Stomach (tissue), 9 donors: ENCODE measurements around the gene SP3. TPM values are rescaled to one million over a fixed set of nuclear protein-coding genes. Genes with fewer than 3 reads are reported as not detected.

Experiments
- DNase-seq, 2 donors: peaks; one replicate each; pipeline versions ENCODE4 v3.0.0 to v3.0.0-alpha.2; 2013 to 2019
- H3K27ac ChIP-seq, 5 donors: fragments of 200-600 bp in 4 of 5; sonication (generic) in 4 of 5; one replicate each; pipeline ENCODE4 v1.5.1; 2013 to 2019; ENCODE audit warnings: mild to moderate bottlenecking in 1 of 5, moderate library complexity in 1 of 5
- H3K27me3 ChIP-seq, 3 donors: fragments of 200-600 bp; sonication (generic); one replicate each; pipeline ENCODE4 v1.5.1; 2017 to 2019; ENCODE audit warnings: mixed run types in 1 of 3
- H3K36me3 ChIP-seq, 4 donors: fragments of 200-600 bp; sonication (generic); 1 replicate in 3 of 4; 2 replicates in 1 of 4; pipeline ENCODE4 v1.5.1; 2016 to 2019
- H3K4me1 ChIP-seq, 4 donors: fragments of 200-600 bp; sonication (generic); one replicate each; pipeline ENCODE4 v1.5.1; 2016 to 2019
- H3K4me3 ChIP-seq, 4 donors: fragments of 200-600 bp; sonication (generic) in 3 of 4; one replicate each; pipeline ENCODE4 v1.5.1; 2016 to 2019; ENCODE audit warnings: mild to moderate bottlenecking in 1 of 4
- H3K9me3 ChIP-seq, 4 donors: fragments of 200-600 bp; sonication (generic); one replicate each; pipeline ENCODE4 v1.5.1; 2016 to 2019
- CTCF ChIP-seq, 7 experiments: fragments of 450-650 bp in 4 of 7; fragments of 200-600 bp in 3 of 7; sonication (generic) in 3 of 7; IDR thresholded peaks; one replicate each; pipeline ENCODE4 v1.5.1; 2016 to 2019; ENCODE audit warnings: antibody characterized with exemption in 7 of 7, control low read depth in 2 of 7, mild to moderate bottlenecking in 1 of 7
- EP300 ChIP-seq: sonication (generic); formaldehyde crosslinking; IDR thresholded peaks from one replicate; pipeline ENCODE4 v1.6.1; 2017; ENCODE audit warnings: antibody characterized with exemption
- POLR2A ChIP-seq, 4 donors: fragments of 450-650 bp; IDR thresholded peaks; one replicate each; pipeline ENCODE4 v1.6.1; 2016; ENCODE audit warnings: antibody characterized with exemption in 4 of 4, control low read depth in 2 of 4, mild to moderate bottlenecking in 1 of 4, moderate library complexity in 1 of 4
- POLR2AphosphoS5 ChIP-seq, 3 donors: sonication (generic); formaldehyde crosslinking; IDR thresholded peaks; one replicate each; pipeline ENCODE4 v1.6.1; 2016; ENCODE audit warnings: antibody characterized with exemption in 3 of 3
- WGBS, 5 donors: extraction: QIAGEN DNeasy Blood & Tissue Kit in 3 of 5; methylation state at CpG; one replicate each; pipeline versions ENCODE4 v1.1.5 to v1.1.7; 2013 to 2018; 5-methylcytosine and 5-hydroxymethylcytosine counted together
- intact Hi-C: fragments of 100-400 bp; cut with DNase I; formaldehyde crosslinking; loops from one replicate; pipeline ENCODE4 v1.15.1; 2023; ENCODE audit warnings: low total_unique reads
- polyA plus RNA-seq, 3 donors: library from polyadenylated mRNA; stranded (reverse); fragments of 200-250 nt; gene quantifications; one replicate each; pipeline ENCODE4 v1.2.3, GENCODE V29; 2013
- total RNA-seq, 5 donors: library from RNA; depleted of rRNA; stranded (reverse); fragments of >200 nt; gene quantifications; one replicate each; pipeline versions ENCODE4 v1.1.0 to v1.2.3, GENCODE V29; 2014 to 2016
- donor health status: healthy with polysubstance abuse.
- donor health status: Bipolar disorder and iron deficiency.
- donor health status: healthy.

Gene SP3
- total and polyA plus RNA-seq, 8 donors: 15.0 to 147 (median 45.2) TPM

- 65 to 75% (median 73%) methylated on average over 6 of the region's 6 CpGs for WGBS, 5 donors
- no peaks in the 10 kb centered on the region for H3K9me3 ChIP-seq
- DNase-seq: no peak
- H3K27me3 ChIP-seq: no peaks in the 10 kb centered on the region
- H3K36me3 ChIP-seq: no peaks in the 10 kb centered on the region
- peaks cover 28 to 57% (median 53%) of the 10 kb centered on the region in 4 donors for H3K4me1 ChIP-seq
- H3K27ac ChIP-seq: peak overlapping the region in 4 of 5 donors; percentile 25 to 76 (median 61)
- intact Hi-C loops: no loop called here
- no peak overlapping the region for H3K4me3 ChIP-seq
- TF ChIP-seq CTCF (IDR thresholded peaks at IDR 0.05) (no peak), POLR2AphosphoS5 (IDR thresholded peaks at IDR 0.05) (no peak), EP300 (no peak), POLR2A (IDR thresholded peaks at IDR 0.05) (no peak)
Observed at GRCh38 chr2:173990245-173990644, 25.1 kb upstream of the SP3 start.

GRCh38 chr2:173989884-173990215, 24.7 kb upstream of the SP3 start:
- TF ChIP-seq POLR2AphosphoS5 (IDR thresholded peaks at IDR 0.05) (no peak), CTCF (IDR thresholded peaks at IDR 0.05) (no peak), EP300 (no peak), POLR2A (IDR thresholded peaks at IDR 0.05) (no peak)
- peak overlapping the region in 2 of 5 donors; percentile 66 to 76 for H3K27ac ChIP-seq
- H3K27me3 ChIP-seq: no peaks in the 10 kb centered on the region
- no peaks in the 10 kb centered on the region for H3K9me3 ChIP-seq
- no peak overlapping the region for H3K4me3 ChIP-seq
- no peak for DNase-seq
- intact Hi-C loops: no loop called here
- H3K36me3 ChIP-seq: no peaks in the 10 kb centered on the region
- peaks cover 32 to 60% (median 57%) of the 10 kb centered on the region in 4 donors for H3K4me1 ChIP-seq
- 53 to 86% (median 67%) methylated on average over 1 of the region's 1 CpG for WGBS, 5 donors

DNA sequence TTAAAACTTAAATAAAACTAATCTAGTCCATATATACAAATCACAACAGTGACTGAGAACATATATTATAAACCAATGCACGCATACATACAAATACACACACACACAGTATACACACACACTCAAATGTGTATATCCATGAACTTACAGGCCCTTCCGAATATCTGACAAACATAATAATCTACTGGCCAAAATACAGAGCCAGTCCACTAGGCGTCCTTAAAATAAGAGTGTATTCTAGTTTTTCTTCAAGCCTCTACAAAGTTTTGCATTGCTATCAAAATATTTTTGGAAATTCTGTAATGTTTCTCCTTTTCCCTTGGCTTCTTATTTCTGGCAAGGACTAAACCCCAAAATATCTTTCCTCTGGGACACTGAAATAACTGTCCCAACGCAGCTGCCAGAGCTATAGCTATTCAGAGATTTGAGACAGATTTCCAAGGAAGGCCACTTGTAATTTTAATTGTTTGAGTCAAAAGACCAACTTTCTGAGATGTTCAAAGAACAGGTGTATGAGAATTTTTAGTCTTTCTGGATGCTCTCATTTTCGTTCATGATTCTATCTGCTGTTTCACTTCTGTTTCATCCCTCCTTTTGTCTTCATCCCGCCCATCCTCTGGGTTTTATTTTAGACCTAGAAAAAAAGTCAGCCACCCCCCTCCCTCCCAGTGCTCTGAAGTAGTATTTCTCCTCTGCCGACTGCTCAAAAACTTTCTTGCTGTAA, 24.1 kb upstream of the SP3 start:
- Histone ChIP-seq H3K27ac (peak overlapping the region in 2 of 5 donors; percentile 66 to 76), H3K4me3 (no peak overlapping the region)
- 67 to 76% (median 74%) methylated on average over 7 of the region's 7 CpGs for WGBS, 5 donors

DNA sequence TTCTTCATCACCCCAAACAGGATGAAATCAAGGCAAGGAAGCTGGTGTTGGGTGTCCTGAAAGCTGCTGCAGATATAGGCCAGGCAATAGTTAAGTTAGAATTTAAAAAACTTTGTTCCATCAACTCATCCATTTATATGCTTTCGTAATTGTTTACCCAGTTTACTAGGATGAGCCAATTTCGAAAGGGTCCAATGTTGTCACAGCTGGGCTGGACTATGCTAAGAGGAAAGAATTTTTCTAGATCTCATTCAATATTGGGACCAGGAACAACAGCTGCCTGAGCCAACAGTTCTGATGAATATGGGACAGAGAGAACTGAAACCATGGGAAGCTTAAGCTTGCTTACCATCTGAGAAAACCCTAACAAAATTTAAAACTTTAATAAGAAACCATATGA, 21.6 kb upstream of the SP3 start:
- no peak overlapping the region for H3K4me3 ChIP-seq
- no peaks in the 10 kb centered on the region for H3K9me3 ChIP-seq
- intact Hi-C loops: no loop called here
- WGBS, 5 donors: 48 to 75% (median 69%) methylated on average over 2 of the region's 2 CpGs
- H3K4me1 ChIP-seq: peaks cover 49 to 80% (median 74%) of the 10 kb centered on the region in 4 donors
- H3K27ac ChIP-seq: peak overlapping the region in 3 of 5 donors; percentile 39 to 83 (median 56)
- TF ChIP-seq CTCF (IDR thresholded peaks at IDR 0.05): no peak
- TF ChIP-seq POLR2AphosphoS5 (IDR thresholded peaks at IDR 0.05): peak in 2 of 3 donors; percentile 42 to 56
- H3K36me3 ChIP-seq: no peaks in the 10 kb centered on the region
- peak in 1 of 2 donors; percentile 63 for DNase-seq
- no peaks in the 10 kb centered on the region for H3K27me3 ChIP-seq

More for the DNA sequence above, 24.1 kb upstream of the SP3 start:
- DNase-seq: no peak
- Histone ChIP-seq H3K4me1 (peaks cover 37 to 66% (median 62%) of the 10 kb centered on the region in 4 donors), H3K9me3 (no peaks in the 10 kb centered on the region), H3K27me3 (no peaks in the 10 kb centered on the region), H3K36me3 (no peaks in the 10 kb centered on the region)
- TF ChIP-seq POLR2A (IDR thresholded peaks at IDR 0.05) (no peak), POLR2AphosphoS5 (IDR thresholded peaks at IDR 0.05) (no peak), EP300 (no peak), CTCF (IDR thresholded peaks at IDR 0.05) (no peak)
- intact Hi-C loops: no loop called here
